ENCODE results near the gene NFATC4.

NFATC4 gene

DNA sequence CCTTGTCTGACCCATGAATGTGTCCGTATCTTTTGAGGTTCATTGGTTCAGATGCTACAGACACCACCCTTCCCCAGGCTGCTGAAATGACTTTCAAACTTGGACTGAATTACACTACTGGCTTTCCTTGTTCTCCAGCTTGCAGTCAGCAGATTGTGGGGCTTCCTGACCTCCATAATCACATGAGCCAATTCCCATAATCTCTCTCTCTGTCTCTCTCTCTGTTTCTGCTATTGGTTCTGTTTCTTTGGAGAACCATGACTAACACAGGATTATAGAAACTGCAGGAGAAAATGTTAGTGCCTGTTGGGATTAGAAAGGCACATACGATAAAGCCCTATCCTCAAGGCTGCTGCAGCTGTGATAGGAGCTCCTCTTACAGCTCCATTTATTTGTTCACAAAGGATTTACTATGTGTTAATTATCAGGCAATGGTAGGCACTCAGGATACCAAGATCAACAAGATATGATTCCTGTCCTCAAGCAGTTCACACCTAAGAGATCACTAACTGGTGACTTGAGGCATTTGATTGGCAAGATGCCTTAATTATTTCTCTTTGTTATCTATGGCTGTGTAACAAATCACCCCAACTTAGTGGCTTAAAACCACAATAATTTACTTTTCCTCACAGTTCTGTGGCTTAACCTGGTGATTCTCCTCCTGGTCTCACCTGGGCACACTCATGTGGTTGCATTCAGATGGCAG lies 20.6 kb downstream of the NFATC4 start:
- no peak for DNase-seq (ENCODE audit: low read depth in 2 of 2)

DNA sequence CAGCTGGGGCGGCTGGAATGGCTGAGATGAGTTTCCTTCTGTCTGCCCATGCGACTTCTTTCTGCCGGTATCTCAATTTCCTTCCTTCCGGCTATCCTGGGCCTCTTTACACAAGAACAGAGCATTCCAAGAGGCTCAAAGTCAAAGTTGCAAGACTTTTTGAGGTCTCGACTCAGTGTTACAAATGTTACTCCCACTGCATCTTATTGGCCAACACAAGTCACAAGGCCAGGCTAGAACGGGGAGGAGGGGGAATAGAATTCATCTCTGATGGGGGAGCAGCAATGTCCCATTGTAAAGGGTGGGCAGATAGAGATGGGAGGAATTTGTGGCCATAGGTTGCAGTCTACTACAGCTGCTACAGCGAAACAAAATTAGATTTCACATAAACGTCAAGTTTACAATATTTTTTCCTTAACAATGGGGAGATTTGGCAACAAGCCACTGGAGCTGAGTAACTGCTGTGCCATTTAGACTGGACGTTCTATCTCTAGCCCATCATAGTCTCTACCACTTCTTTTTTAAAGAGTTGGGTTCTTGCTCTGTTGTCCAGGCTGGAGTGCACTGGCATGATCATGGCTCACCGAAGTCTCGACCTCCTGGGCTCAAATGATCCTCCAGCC lies 21.4 kb downstream of the NFATC4 start:
- no peak for DNase-seq (ENCODE audit: low read depth in 2 of 2)

DNA sequence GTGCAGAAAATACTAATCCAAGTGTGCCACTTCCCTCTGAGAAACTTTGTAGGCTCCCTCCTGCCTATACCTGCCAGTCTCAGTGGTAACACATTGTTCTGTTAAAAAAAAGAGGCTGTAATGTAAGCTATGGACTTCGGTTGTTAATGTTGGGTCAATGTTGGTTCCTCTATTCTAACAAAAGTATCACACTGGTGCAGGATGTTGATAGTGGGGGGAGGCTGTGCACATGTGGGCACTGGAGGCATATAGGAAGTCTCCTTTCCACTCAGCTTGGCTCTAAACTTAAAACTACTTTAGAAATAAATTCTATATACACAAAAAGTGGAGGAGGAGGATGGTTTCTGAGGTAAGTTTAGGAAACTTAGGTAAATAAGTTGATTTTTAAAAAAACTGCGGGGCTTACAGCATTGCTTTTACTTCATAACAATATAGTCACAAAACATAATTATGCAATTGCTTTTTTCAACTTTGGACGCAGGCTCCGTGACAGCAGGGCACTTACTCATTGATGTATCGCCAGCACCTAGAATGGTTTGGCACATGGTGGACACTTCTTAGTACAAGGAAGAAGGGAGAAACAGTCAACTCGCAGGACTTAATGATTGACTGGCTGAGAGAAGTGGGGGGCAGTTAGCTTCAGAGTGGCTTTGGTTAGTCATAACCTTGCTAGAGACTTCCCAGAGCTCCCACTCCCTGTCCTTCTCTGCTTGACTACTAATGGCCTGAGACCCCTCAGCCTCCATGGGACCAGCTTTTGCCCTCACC lies 22.9 kb downstream of the NFATC4 start:
- no peak for DNase-seq (ENCODE audit: low read depth in 2 of 2)

DNA sequence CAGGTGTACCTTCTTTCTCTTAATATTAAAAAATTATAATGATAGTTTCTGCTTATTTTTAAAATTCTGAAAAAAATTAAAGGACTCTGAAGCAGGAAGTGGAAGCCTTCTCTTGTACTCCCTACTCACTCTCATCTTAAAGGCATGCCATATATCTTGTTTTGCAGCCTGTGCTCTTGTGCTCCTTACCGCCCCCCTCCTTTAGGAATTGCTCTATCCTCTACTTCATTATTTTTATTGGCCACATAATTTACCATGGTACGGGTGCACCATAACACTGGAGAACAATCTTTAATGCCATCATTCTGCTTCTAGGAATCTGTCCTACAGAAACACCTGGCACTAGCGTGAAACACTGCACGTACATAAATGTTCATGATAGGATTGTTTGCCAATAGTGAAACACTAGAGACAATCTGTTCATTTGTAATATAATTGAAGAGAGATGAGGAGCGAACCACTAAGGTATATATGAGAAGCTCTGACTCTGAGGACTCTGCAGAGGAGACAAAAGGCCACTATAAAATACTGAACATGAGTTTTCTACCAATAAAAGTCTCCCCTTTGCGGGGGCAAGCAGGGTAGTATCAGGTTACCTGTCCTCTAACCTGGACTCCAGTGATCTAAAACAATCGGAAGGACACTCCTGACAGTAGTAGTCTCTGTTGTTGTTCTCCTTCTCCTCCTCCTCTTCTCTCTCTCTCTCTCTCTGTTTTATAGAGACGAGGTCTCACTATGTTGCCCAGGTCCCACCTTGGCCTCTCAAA lies 24.5 kb downstream of the NFATC4 start:
- no peak for DNase-seq (ENCODE audit: low read depth in 2 of 2)

DNA sequence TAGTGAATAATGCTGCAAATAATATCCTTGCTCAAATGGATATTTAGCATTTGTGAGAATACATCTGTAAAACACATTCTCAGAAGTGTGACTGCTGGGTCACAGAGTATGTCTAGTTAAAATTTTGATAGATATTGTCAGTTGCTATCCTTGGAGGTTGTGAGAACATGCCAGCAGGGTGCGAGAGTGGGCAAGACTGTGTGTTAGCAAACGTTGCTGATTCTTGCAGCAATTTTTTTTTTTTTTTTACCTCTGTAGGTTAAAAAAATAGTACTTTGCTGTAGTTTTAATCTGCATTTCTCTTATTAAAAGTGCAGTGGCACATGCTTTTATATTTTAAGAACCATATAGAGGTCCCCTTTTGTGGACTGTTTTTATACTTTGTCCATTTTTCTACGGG lies 26.3 kb downstream of the NFATC4 start:
- no peak for DNase-seq (ENCODE audit: low read depth in 2 of 2)

DNA sequence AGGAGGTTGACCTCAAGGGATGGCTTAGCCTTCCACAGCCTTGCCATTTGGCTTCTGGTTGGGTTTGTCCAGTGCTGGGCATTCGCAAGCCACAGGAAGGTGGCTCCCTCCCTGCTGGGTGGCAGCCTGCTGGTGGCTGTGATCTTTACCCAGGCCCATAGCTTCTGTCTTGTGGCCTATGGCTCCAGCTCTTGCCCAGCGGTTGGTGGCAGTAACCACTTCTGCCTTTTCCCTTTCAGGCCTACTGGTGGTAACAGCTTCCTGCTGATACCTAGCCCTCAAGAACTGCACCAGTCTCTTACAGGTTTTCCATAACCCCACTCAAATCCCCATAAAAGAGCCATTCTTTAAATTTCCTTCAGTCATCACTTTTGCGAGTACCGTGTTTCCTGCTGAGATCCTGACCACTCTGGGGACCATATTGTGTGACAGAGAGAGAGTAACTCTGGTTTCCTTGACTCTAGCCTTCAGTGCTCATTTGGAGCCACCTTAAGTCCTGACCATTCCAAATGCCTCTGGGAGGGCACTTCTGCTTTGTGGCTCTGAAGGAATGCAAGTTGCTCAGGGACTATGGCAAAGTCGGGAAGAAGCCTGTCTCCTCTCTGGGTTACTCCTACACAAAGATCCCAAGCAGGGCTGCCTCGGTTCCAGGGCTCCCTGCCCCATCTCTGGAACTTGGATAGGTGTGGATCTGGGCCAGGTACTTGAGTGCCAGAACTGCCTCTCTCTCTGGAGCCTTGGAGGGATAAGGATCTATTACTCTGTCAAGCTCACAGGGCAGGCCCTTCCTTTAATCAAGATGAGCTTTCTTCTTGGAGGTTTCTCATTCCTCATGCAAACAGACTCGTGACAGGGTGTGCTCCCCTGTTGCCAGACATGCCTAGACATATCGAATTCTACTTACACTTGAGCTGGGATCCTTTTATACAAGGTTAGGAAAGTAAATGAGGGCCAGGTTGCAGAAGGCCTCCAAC lies 27.9 kb downstream of the NFATC4 start:
- no peak for DNase-seq (ENCODE audit: low read depth in 2 of 2)

DNA sequence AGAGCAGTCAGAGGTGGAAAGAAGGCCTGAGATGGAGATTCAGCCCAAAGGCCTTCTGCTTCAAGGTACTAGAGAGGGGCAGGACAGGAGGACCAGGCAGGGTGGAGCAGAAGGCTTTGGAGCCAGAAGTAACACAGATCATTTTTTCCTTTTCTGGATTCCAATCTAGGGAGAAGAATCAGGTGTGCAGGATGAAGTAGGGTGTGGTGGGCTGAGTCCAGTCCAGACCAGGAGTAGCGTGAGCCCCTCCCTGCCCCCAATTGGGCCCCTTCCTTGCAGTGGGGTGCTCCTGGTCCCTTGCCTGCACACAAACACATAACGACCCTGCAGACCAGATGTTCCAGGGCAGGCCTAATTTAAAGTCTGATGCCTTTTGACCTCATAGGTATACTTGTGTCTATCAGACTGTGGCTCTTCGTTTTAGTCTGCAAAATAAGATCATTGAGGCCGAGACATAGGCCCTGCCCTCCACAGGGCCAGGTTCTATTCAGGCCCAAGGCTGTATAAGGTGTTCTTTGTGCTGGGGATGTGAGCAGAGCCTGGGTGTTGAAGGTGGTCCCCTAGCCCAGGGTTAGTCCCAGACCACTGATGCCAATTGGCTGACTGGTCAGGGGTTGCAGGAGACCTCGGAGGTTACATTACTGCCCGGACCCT lies 29.8 kb downstream of the NFATC4 start:
- DNase-seq (ENCODE audit: low read depth in 2 of 2) = no peak

DNA sequence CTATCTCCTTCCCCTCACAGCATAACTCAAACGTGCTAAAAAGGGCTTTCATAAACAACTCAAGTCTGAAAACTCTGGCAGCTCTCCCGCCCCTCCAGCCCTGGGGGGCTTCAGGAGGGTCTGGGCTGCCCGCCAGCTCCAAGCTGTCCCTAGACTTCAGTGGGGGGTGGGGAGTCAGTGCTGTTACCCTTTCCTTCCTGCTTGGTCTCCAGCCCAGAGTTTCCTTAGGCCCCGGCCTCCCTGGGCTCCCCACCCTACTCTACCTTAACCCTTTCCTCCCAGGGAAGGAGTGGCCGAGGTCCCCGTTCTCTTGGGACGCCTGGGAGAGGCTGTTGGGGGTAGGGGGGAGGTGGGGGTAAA lies 30.3 kb downstream of the NFATC4 start:
- DNase-seq (ENCODE audit: low read depth in 2 of 2) = no peak

- peak in 1 of 2 donors; percentile 2 for DNase-seq (ENCODE audit: low read depth in 2 of 2)
These were observed 30.9 kb downstream of the NFATC4 start, which contains the start of gene NYNRIN for GRCh38 chr14:24398653-24399446. Gene NYNRIN, plus strand, starts transcription at chr14:24399003. Its CDS starts 244 bp downstream, at chr14:24399247.

GRCh38 chr14:24399447-24399822 lies 31.5 kb downstream of the NFATC4 start:
- DNase-seq (ENCODE audit: low read depth in 2 of 2) = no peak

DNA sequence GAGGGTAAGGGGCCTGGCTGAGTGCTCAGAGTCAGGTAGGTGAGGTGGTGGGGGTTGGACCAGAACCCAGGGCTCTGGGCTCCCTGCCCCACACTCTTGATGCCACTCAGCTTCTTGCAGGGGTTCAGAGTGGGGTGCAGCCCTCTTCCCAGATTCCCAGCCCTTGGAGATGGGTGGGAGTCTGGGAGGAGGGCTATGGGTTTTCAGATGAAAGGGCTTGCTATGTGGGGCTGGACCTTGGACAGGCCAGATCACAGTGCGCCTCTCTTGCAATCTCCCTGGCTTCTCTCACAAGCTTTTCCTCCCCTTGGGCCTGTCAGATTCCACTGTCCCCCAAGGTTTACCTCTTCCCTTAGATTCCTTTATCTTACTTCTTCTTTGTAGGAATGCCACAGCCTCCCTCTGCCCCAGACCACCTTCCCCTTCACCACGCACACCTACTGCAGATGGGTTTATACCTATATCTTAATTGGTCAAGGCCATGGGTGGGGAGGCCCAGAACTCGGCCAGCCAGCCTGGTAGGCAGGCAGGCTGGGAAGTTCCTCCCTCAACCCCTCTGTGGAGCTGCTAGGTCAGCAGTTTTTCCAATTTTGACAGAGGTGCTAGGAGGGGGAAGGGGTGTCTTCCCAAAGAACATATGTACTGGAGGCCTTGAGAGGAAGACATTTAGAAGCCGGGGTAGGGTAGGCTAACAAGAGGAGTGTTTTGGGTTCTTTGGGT lies 32.2 kb downstream of the NFATC4 start:
- no peak for DNase-seq (ENCODE audit: low read depth in 2 of 2)

DNA sequence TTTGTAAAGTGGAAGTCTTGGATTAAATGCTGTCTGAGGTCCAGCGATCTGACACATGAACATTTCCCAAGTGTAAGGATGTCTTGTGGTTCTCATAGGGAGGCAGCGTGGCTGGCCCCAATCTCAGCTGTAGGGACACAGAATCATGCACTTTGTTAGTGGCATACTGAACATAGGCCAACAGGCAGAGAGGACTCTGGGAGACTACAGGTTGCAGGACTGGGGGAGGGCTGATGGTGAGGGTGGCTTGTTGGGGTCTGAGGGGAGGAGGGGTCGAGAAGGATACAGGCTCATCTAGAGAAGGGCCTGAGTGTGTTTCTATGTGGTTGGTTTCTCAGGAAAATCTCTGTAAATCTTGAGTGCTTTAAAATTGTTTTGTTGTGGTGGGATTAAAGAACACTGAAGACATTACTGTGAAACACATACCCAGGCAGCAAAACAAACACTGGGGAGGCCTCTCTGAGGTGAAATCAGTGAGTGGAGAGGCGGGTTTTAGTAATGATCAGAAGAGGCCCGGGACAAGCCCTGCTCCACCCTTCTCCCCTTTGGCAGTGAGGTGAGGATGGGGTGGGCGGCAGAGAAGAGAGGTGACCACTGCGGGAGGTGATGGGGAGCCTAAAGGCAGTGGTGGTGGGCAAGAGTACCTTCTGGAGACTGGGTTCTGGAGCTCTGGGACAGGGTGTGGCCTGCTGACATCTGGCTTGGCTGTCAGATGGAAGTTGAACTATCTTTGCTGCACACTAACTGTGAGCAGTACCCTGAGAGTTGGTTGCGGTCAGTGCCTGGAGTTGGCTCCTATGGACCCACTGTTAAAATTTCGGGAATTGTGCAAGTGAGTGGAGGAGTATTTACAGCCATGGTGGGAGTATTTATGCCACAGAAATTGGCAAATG lies 34.1 kb downstream of the NFATC4 start:
- no peak for DNase-seq (ENCODE audit: low read depth in 2 of 2)

GRCh38 chr14:24403294-24403998 lies 35.5 kb downstream of the NFATC4 start:
- no peak for DNase-seq (ENCODE audit: low read depth in 2 of 2)

- no peak for DNase-seq (ENCODE audit: low read depth in 2 of 2)
These were observed 36.8 kb downstream of the NFATC4 start for GRCh38 chr14:24404814-24405213.

GRCh38 chr14:24406416-24406815 lies 38.4 kb downstream of the NFATC4 start:
- DNase-seq (ENCODE audit: low read depth in 2 of 2) = no peak

GRCh38 chr14:24407608-24408325 lies 39.8 kb downstream of the NFATC4 start:
- no peak for DNase-seq (ENCODE audit: low read depth in 2 of 2)

- no peak for DNase-seq (ENCODE audit: low read depth in 2 of 2)
These were observed 40.8 kb downstream of the NFATC4 start for GRCh38 chr14:24408764-24409163.

Measured in stimulated activated CD8-positive, alpha-beta memory T cell treated with anti-CD3 and anti-CD28 coated beads, Interleukin-2, amount 100 ng/mL, for 1 hour (primary cell).